GM18507 (cell line): ENCODE results near the gene ANKRD35.
"Not testable (repeated sequence)": the region's sequence is repeated elsewhere in the genome, so short reads cannot be mapped to it uniquely, and the experiment has no call there.

Experiments used
- DNase-seq: peaks from one replicate; pipeline ENCODE4 v3.0.0; 2011; ENCODE audit warnings: low read depth; ENCODE audit not compliant: insufficient read length; ENCODE audit errors: extremely low spot score
- FAIRE-seq: peaks from 2 replicates; lab custom pipeline; 2011; peaks lifted over from hg19 to GRCh38; lab: Jason Lieb, UNC

ANKRD35 gene

GRCh38 chr1:145885738-145886287 is at the start of gene ANKRD35:
ANKRD35 (minus strand) TSS chr1:145885866; CDS start chr1:145885758, 108 bp downstream.
- FAIRE-seq (peak; percentile 68), DNase-seq (peak; percentile 83)

DNA sequence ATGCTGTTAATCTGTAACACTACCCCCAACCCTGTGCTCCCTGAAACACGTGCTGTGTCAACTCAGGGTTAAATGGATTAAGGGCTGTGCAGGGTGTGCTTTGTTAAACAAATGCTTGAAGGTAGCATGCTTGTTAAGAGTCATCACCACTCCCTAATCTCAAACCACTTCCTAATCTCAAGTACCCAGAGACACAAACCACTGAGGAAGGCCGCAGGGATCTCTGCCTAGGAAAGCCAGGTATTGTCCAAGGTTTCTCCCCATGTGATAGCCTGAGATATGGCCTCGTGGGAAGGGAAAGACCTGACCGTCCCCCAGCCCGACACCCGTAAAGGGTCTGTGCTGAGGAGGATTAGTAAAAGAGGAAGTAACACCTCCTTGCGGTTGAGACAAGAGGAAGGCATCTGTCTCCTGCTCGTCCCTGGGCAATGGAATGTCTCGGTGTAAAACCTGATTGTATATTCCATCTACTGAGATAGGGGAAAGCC is 46.9 kb upstream of the ANKRD35 start:
- DNase-seq, FAIRE-seq: not testable (repeated sequence)

DNA sequence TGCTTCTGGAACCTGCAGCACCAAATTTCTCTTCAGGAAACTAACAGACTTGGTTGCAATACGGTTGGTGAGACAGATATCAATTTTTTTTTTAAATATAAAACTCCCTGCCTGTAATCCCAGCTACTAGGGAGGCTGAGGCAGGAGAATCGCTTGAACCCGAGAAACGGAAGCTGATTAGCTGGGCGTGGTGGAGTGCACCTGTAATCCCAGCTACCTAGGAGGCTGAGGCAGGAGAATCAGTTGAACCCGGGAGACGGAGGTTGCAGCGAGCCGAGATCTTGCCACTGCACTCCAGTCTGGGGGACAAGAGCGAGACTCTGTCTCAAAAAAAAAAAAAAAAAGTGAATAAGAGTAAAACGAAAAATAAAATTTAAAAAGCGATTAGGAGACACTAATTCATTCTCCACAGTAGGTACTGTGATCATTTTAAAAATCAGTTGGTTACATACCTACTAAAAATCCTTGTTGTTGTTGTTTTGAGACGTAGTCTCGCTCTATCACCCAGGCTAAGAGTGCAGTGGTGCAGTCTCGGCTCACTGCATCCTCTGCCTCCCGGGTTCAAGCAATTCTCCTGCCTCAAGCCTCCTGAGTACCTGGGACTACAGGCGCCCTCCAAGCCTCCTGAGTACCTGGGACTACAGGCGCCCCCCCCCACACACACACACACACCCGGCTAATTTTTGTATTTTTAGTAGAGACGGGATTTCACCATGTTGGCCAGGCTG is 42.4 kb upstream of the ANKRD35 start:
- no peak for DNase-seq
- no peak for FAIRE-seq

- FAIRE-seq = peak; percentile 96
- peak; percentile 58 for DNase-seq
These were observed 41.6 kb upstream of the ANKRD35 start, which contains the start of gene RBM8A for GRCh38 chr1:145927063-145927886. RBM8A (minus strand) TSS chr1:145927484; CDS start chr1:145927426, 58 bp downstream.

DNA sequence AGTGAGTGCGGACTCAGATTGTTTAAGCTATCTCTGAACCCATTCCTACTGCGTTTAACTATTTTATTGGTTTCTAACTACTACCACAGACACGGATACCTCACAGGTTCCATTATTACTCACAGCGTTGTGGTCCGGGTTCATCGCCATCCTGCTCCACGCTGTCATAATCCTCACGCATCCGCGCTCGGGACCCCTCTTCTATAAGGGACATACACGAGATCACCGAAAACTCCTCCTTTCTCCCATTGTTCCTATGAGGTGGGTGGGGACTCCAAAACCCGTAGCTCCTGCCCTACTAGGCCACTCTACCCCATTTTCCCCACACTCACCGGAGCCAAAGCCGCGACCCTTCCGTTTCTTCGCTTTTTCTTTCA is 41.0 kb upstream of the ANKRD35 start:
- no peak for FAIRE-seq
- no peak for DNase-seq

GRCh38 chr1:145922266-145922665 is 36.6 kb upstream of the ANKRD35 start:
- no peak for FAIRE-seq
- DNase-seq = no peak

- not testable (repeated sequence) for DNase-seq, FAIRE-seq
These were observed 34.6 kb upstream of the ANKRD35 start for GRCh38 chr1:145920297-145920696.

DNA sequence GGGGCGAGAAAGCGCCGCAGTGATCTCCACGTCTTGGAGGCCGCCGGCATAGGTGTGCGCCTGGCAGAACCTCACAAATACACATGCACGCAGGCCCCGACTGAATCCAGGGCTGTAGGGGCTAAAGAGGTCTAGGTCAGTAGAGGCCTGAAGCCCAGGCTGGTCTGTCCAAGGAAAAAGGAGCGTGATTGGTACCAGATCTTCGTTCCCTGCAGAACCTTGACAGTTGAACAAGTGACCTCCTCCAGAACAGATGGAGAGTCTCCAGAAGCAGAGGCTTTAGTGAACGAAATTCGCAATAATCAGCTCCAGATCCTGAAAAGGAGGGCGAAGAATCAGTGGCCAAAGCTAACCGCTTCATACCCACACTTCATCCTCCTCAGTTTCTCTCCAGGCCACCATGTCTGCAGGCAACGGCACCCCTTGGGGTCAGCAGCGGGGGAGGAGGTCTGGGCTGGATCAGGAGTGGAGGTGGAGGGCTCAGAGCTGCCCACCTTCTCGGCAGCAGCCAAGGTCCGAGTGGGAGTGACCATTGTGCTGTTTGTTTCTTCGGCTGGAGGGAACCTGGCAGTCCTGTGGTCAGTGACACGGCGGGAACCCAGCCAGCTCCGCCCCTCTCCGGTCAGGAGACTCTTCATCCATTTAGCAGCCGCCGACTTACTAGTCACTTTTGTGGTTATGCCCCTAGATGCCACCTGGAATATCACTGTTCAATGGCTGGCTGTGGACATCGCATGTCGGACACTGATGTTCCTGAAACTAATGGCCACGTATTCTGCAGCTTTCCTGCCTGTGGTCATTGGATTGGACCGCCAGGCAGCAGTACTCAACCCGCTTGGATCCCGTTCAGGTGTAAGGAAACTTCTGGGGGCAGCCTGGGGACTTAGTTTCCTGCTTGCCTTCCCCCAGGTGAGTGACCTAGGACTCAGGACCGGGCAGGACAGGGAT is 33.6 kb upstream of the ANKRD35 start:
- FAIRE-seq (no peak), DNase-seq (no peak)

DNA sequence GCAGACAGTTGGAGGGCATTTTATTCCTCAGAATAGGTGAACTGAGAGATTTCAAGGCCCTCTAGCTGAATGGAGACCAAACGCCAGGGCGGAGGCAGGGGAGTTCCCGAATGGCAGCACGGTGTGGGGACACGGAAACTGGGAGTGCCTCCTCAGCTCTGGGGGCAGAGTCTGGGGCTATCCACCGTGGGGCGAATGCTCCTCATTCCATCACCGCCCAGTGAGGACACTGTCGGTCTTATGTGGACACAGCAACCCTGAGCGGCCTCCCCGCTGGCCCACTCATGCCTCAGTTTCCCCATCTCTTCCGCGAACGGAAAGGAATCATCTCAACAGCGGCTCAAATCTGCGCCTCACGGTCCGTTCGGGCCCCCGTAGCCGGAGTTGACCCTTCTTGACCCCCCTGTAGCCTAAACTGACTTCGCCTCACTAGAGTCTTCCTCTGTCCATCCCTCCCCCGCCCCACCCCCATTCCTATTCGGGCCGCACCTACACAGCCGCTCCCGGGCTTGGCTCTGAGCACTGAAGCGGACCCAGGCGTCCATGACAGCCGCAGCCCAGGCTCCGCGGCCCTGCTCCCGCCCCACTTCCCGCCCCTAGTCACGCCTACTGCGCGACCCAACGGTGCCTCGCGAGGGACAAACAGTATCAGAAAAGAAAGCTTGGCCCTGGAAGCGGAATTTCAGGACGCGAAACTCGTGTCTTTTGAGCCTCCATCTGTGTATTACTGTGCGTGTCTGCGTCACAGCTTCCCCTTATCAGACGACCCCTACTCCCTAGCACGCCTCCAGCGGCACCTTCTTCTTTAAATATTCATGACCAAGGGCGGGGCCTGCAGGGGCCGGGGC is 32.7 kb upstream of the ANKRD35 start, which contains the start of gene PEX11B:
Gene PEX11B (minus strand): TSS at position 574 of the 848 bp plus-strand sequence. CDS start 29 bp downstream, at position 545.
- FAIRE-seq = peak; percentile 89
- DNase-seq = peak; percentile 85

DNA sequence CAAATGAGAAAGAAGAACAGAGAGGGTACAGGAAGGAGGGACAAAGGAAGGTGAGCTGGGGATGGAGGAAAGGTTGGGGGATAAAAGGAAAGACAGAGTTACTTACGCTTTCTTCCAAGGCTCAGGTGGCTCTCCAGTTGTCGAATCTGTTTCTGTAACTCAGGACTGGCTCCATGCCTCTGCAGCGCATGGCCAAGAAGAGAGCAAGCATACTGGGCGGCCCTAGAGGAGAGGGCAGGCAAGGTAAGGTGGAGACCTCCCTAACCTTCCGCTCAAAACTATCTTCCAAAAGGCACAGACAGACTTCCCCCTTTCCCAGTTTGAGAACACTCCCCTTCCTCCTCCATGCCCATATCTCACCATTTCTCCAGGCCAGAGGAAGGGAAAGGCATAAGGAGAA is 31.9 kb upstream of the ANKRD35 start:
- no peak for FAIRE-seq
- DNase-seq = no peak

- DNase-seq (no peak), FAIRE-seq (no peak)
These were observed 31.1 kb upstream of the ANKRD35 start for GRCh38 chr1:145916745-145917144.

GRCh38 chr1:145912128-145912641 is 26.5 kb upstream of the ANKRD35 start:
- FAIRE-seq (no peak), DNase-seq (no peak)

- FAIRE-seq (no peak), DNase-seq (no peak)
These were observed 23.0 kb upstream of the ANKRD35 start for GRCh38 chr1:145908653-145909052.

DNA sequence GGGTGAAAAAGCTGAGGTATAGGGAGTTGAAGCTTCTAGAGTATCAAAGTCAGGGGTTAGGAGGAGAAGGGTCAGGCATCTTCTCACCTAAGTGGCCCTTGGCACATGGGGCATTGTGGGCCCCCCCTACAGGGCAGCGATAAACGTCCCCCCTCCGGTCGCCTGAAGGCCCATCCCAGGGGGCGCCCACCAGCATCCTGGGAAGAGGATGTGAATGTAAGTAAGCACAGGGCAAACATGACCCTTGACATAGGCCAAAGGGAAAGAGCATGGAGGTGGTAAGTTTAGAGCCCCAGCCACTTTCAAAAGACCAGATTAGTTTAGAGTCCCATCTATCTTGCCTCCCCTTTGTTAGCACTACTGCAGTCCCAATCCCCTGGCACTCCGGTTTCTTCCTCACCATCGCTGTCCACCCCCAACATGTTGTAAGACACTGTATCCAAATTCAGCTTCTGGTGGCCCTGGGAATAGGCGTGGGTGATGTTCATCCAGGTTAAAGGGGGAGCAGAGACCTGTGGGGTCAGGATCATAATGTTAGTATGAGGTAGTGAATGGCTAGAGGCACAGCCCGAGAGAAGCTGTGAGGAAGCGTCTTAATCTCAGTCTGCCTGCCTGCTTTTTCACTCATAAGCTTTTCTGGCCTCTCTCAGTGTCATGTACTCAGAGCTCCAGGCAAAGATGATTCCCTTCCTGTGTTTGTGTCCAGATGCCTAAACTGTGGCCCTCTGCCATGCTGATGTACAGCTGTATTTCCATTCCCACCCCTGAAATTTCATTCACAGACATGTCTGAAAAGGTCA is 21.5 kb upstream of the ANKRD35 start:
- DNase-seq (no peak), FAIRE-seq (no peak)

DNA sequence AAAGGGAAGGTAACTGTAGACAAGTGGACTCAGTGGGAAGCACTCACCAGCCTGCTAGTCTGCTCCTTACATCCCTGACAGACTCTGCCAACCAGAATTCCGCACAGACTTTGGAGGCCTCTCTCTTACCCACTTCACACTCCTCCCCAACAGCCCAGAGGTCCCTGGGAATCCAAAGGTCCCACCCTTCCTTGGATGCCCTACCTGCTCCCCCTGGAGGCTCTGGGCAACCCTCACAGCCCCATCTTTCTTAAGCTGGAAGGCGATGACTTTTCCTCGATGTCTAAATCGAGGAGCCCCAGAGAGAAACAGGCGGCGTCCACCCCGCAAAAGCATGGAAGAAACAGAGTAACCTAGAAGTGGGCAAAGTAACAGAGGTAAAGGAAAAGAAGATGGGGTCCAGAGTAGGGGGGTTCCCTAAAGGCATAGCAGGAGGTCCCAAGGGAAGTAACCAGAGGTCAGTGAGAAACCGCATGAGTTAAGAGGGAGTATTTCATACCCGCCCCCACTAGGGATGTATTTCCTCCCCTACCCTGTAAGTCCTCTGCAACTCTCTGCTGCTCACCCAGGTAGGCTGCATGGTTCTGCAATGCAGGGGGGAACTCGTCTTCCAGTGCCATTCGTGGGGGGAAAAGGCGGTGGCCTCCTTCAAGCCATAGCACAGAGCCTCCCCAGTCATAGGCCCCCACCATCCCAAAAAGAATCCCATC is 15.8 kb upstream of the ANKRD35 start:
- DNase-seq = no peak
- FAIRE-seq = no peak

- FAIRE-seq = no peak
- no peak for DNase-seq
These were observed 13.1 kb upstream of the ANKRD35 start for GRCh38 chr1:145898756-145899155.

DNA sequence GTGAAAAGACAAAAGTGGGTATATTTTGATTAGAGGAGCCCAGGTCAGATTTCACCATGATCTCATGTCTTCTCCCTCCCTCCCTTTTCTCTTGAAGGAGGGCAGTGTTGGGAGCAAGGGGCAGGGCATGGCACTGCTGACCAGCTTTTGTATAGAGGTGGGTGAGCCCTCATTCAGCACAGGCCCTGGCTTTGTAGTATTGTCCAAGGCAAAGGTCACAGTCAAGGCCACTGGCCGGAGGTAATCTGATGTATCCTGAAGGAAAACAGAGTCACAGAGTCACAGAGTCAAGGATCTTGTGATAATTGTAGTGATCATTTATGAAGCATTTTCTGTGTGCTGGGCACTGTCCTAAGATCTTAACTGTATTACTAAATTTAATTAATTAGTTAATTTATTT is 12.3 kb upstream of the ANKRD35 start:
- no peak for DNase-seq
- no peak for FAIRE-seq
